ENCODE results near the gene AGL.

- TF ChIP-seq CTCF (IDR thresholded peaks at IDR 0.05) (no peak), POLR2A (IDR thresholded peaks at IDR 0.05) (no peak)
Observed at GRCh38 chr1:99829269-99829668, 20.9 kb upstream of the AGL start.
